BLaER1 (cell line): Measurements from ENCODE around the gene RAET1G.
"Not testable (repeated sequence)": the region's sequence is repeated elsewhere in the genome, so short reads cannot be mapped to it uniquely, and the experiment has no call there.

ENCODE experiments used
- H3K27ac ChIP-seq: shearing (Covaris generic); formaldehyde crosslinking; 2 replicates; pipeline ENCODE4 v1.8.1; 2022
- H3K27me3 ChIP-seq: shearing (Covaris generic); formaldehyde crosslinking; 2 replicates; pipeline ENCODE4 v1.8.1; 2022
- H3K36me3 ChIP-seq: shearing (Covaris generic); formaldehyde crosslinking; 2 replicates; pipeline ENCODE4 v1.8.1; 2022
- H3K4me1 ChIP-seq: shearing (Covaris generic); formaldehyde crosslinking; 2 replicates; pipeline ENCODE4 v1.8.1; 2022
- H3K4me2 ChIP-seq: shearing (Covaris generic); formaldehyde crosslinking; 2 replicates; pipeline ENCODE4 v1.8.1; 2022
- H3K4me3 ChIP-seq: shearing (Covaris generic); formaldehyde crosslinking; 2 replicates; pipeline ENCODE4 v1.8.1; 2022
- H3K9ac ChIP-seq: shearing (Covaris generic); formaldehyde crosslinking; 2 replicates; pipeline ENCODE4 v1.8.1; 2022
- H3K9me3 ChIP-seq: shearing (Covaris generic); formaldehyde crosslinking; 2 replicates; pipeline ENCODE4 v1.8.1; 2022
- H4K20me1 ChIP-seq: shearing (Covaris generic); formaldehyde crosslinking; 2 replicates; pipeline ENCODE4 v1.8.1; 2022
- Cebpa-rat ChIP-seq: shearing (Covaris generic); IDR thresholded peaks from 2 replicates; pipeline ENCODE4 v1.8.1; 2022

RAET1G gene

GRCh38 chr6:149915970-149916865, 6.7 kb downstream of the RAET1G start:
- no peak for TF ChIP-seq Cebpa-rat
- no peak overlapping the region for H3K27ac ChIP-seq
- peaks cover 15% of the 10 kb centered on the region for H3K27me3 ChIP-seq
- no peaks in the 10 kb centered on the region for H3K9me3 ChIP-seq
- no peaks in the 10 kb centered on the region for H4K20me1 ChIP-seq
- no peak overlapping the region for H3K9ac ChIP-seq
- no peaks in the 10 kb centered on the region for H3K36me3 ChIP-seq
- no peak overlapping the region for H3K4me3 ChIP-seq
- no peak overlapping the region for H3K4me2 ChIP-seq
- no peaks in the 10 kb centered on the region for H3K4me1 ChIP-seq

GRCh38 chr6:149913540-149914240, 9.2 kb downstream of the RAET1G start:
- Histone ChIP-seq H3K36me3 (no peaks in the 10 kb centered on the region), H4K20me1 (no peaks in the 10 kb centered on the region), H3K9ac (no peak overlapping the region), H3K27ac (no peak overlapping the region), H3K27me3 (no peaks in the 10 kb centered on the region), H3K4me1 (no peaks in the 10 kb centered on the region), H3K4me2 (no peak overlapping the region), H3K9me3 (peaks cover 16% of the 10 kb centered on the region), H3K4me3 (no peak overlapping the region)
- no peak for TF ChIP-seq Cebpa-rat

GRCh38 chr6:149913085-149913484, 9.8 kb downstream of the RAET1G start:
- H3K9me3 ChIP-seq, result peaks cover 22% of the 10 kb centered on the region
- no peaks in the 10 kb centered on the region for H4K20me1 ChIP-seq
- no peak overlapping the region for H3K9ac ChIP-seq
- H3K27me3 ChIP-seq, result no peaks in the 10 kb centered on the region
- TF ChIP-seq Cebpa-rat, result no peak
- no peak overlapping the region for H3K4me2 ChIP-seq
- H3K27ac ChIP-seq, result no peak overlapping the region
- no peaks in the 10 kb centered on the region for H3K4me1 ChIP-seq
- no peak overlapping the region for H3K4me3 ChIP-seq
- no peaks in the 10 kb centered on the region for H3K36me3 ChIP-seq

- H3K27me3 ChIP-seq, H3K36me3 ChIP-seq, H3K4me2 ChIP-seq, H3K27ac ChIP-seq, H3K4me1 ChIP-seq, H3K4me3 ChIP-seq, H3K9ac ChIP-seq, H4K20me1 ChIP-seq: not testable (repeated sequence)
- H3K9me3 ChIP-seq, result peaks cover 26% of the 10 kb centered on the region
Observed at GRCh38 chr6:149912680-149913079, 10.2 kb downstream of the RAET1G start.

- no peaks in the 10 kb centered on the region for H3K27me3 ChIP-seq
- no peak for TF ChIP-seq Cebpa-rat
Observed at GRCh38 chr6:149910721-149911151, 12.2 kb downstream of the RAET1G start.

GRCh38 chr6:149909701-149910470, 13.0 kb downstream of the RAET1G start:
- peaks cover 32% of the 10 kb centered on the region for H3K9me3 ChIP-seq
- no peak overlapping the region for H3K9ac ChIP-seq
- peaks cover 21% of the 10 kb centered on the region for H3K4me1 ChIP-seq
- no peak overlapping the region for H3K27ac ChIP-seq
- no peak for TF ChIP-seq Cebpa-rat
- no peaks in the 10 kb centered on the region for H4K20me1 ChIP-seq
- no peak overlapping the region for H3K4me2 ChIP-seq
- no peaks in the 10 kb centered on the region for H3K27me3 ChIP-seq
- H3K4me3 ChIP-seq, result no peak overlapping the region
- H3K36me3 ChIP-seq, result no peaks in the 10 kb centered on the region

More at GRCh38 chr6:149910721-149911151, 12.2 kb downstream of the RAET1G start:
- Histone ChIP-seq H3K9ac (no peak overlapping the region), H4K20me1 (no peaks in the 10 kb centered on the region), H3K4me2 (no peak overlapping the region), H3K36me3 (no peaks in the 10 kb centered on the region), H3K4me1 (peaks cover 12% of the 10 kb centered on the region), H3K27ac (no peak overlapping the region), H3K4me3 (no peak overlapping the region), H3K9me3 (peaks cover 32% of the 10 kb centered on the region)

GRCh38 chr6:149908480-149908879, 14.4 kb downstream of the RAET1G start:
- H3K4me1 ChIP-seq, result peaks cover 29% of the 10 kb centered on the region
- H3K9ac ChIP-seq, H3K27me3 ChIP-seq, H3K36me3 ChIP-seq, H4K20me1 ChIP-seq, H3K4me2 ChIP-seq, H3K4me3 ChIP-seq, H3K27ac ChIP-seq: not testable (repeated sequence)
- H3K9me3 ChIP-seq, result peaks cover 32% of the 10 kb centered on the region

GRCh38 chr6:149907317-149907716, 15.6 kb downstream of the RAET1G start:
- TF ChIP-seq Cebpa-rat, result no peak
- H3K36me3 ChIP-seq, result no peaks in the 10 kb centered on the region
- no peak overlapping the region for H3K9ac ChIP-seq
- H3K9me3 ChIP-seq, result peaks cover 32% of the 10 kb centered on the region
- H3K4me1 ChIP-seq, result peaks cover 29% of the 10 kb centered on the region
- H3K27me3 ChIP-seq, result no peaks in the 10 kb centered on the region
- H4K20me1 ChIP-seq, result no peaks in the 10 kb centered on the region
- no peak overlapping the region for H3K4me2 ChIP-seq
- no peak overlapping the region for H3K4me3 ChIP-seq
- no peak overlapping the region for H3K27ac ChIP-seq

DNA sequence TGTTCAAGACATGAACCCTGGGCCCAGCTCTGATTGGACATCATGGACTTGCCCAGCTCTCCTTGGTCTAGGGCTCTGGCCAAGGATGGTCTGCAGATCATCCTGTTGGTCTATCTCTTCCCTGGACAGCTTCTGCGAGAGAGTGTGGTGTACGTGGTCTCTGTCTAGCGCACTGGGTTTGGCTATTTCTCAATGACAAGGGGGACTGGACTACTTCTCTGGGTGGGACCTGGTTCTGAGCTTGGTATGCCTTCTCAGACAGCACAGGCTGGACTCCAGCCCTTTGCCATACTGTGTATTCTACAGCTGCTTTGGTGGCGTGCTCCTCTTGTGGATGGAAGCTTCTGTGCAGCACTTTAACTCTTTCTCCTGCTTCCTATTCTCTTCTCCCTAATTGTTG, 16.5 kb downstream of the RAET1G start:
- Histone ChIP-seq H3K36me3 (no peaks in the 10 kb centered on the region), H3K9me3 (peaks cover 32% of the 10 kb centered on the region), H3K4me3 (no peak overlapping the region), H3K27me3 (no peaks in the 10 kb centered on the region), H4K20me1 (no peaks in the 10 kb centered on the region), H3K4me2 (peak overlapping the region; percentile 79), H3K9ac (no peak overlapping the region), H3K27ac (0 out of 2 replicates have a peak overlapping the region, but pooled peaks have one; percentile 12), H3K4me1 (peaks cover 29% of the 10 kb centered on the region)
- TF ChIP-seq Cebpa-rat, result no peak
